GM18951 (cell line): ENCODE results near the gene KRT81.
"Not testable (repeated sequence)": the region's sequence is repeated elsewhere in the genome, so short reads cannot be mapped to it uniquely, and the experiment has no call there.

Experiments
- POLR2A ChIP-seq: IDR thresholded peaks from 4 replicates; pipeline ENCODE4 v1.6.1; 2011; ENCODE audit warnings: mild to moderate bottlenecking; ENCODE audit not compliant: insufficient read length, insufficient read depth; ENCODE audit errors: extremely low read depth
- in situ Hi-C: fragments of 300-500 bp; cut with MboI; formaldehyde crosslinking; loops from one replicate; pipeline ENCODE4 v1.12.0; 2022; ENCODE audit warnings: low sequenced_read_pairs, mixed read lengths, inconsistent platforms; ENCODE audit not compliant: unreplicated experiment

The KRT81 gene

GRCh38 chr12:52263761-52264434 lies 27.4 kb downstream of the KRT81 start:
- in situ Hi-C loops, result no loop called here
- no peak for TF ChIP-seq POLR2A

GRCh38 chr12:52262286-52262685 lies 29.0 kb downstream of the KRT81 start:
- in situ Hi-C loops, result no loop called here
- TF ChIP-seq POLR2A, result no peak

GRCh38 chr12:52261208-52261484 lies 30.2 kb downstream of the KRT81 start:
- in situ Hi-C loops, result no loop called here
- TF ChIP-seq POLR2A, result no peak

- TF ChIP-seq POLR2A, result no peak
- in situ Hi-C loops, result no loop called here
Measured at GRCh38 chr12:52260361-52261207, 30.8 kb downstream of the KRT81 start.

- in situ Hi-C loops, result no loop called here
Measured at GRCh38 chr12:52259657-52260243, 31.6 kb downstream of the KRT81 start.

GRCh38 chr12:52258335-52258901 lies 32.9 kb downstream of the KRT81 start:
- in situ Hi-C loops, result no loop called here

More at GRCh38 chr12:52259657-52260243, 31.6 kb downstream of the KRT81 start:
- no peak for TF ChIP-seq POLR2A

GRCh38 chr12:52257922-52258321 lies 33.4 kb downstream of the KRT81 start:
- in situ Hi-C loops, result not testable (repeated sequence)

More at GRCh38 chr12:52258335-52258901, 32.9 kb downstream of the KRT81 start:
- no peak for TF ChIP-seq POLR2A

GRCh38 chr12:52257074-52257551 lies 34.2 kb downstream of the KRT81 start:
- in situ Hi-C loops, result no loop called here
- TF ChIP-seq POLR2A, result no peak

- TF ChIP-seq POLR2A, result no peak
- in situ Hi-C loops, result no loop called here
Measured at GRCh38 chr12:52256584-52256935, 34.8 kb downstream of the KRT81 start.

GRCh38 chr12:52255926-52256583 lies 35.3 kb downstream of the KRT81 start:
- no peak for TF ChIP-seq POLR2A
- in situ Hi-C loops, result no loop called here

- in situ Hi-C loops, result no loop called here
- no peak for TF ChIP-seq POLR2A
Measured at GRCh38 chr12:52254965-52255751, 36.2 kb downstream of the KRT81 start.

- in situ Hi-C loops, result no loop called here
- TF ChIP-seq POLR2A, result no peak
Measured at GRCh38 chr12:52254180-52254964, 37.0 kb downstream of the KRT81 start.
